ENCODE results near the gene HDDC2. TPM values are rescaled to one million over a fixed set of nuclear protein-coding genes. Genes with fewer than 3 reads are reported as not detected.

HDDC2 gene
- total RNA-seq, result 100 to 1,000 TPM in 1 of 2 experiments, 10 to 100 TPM in 1; 99.9 to 105 TPM
- polyA plus RNA-seq, result 108 TPM

- Mint-ChIP-seq H3K27me3 (peaks cover 0 to 20% of the 10 kb centered on the region in 2 donors), H3K9me3 (no peaks in the 10 kb centered on the region), H3K4me3 (peak within 1 kb of the TSS; percentile 88 to 98 (median 94)), H3K27ac (peak within 1 kb of the TSS; percentile 64 to 98 (median 94)), H3K36me3 (peaks cover 5 to 38% (median 18%) of the 10 kb centered on the region in 3 donors), H3K4me1 (peaks cover 54 to 63% (median 59%) of the 10 kb centered on the region in 3 donors)
- ChIA-PET POLR2A (interaction anchor here (0.7 to 1.4 kb wide), 4 partner anchors 477 to 685 kb away, joined by 3 to 4 read pairs (median 3); partner anchors contain the start of gene TRMT11), CTCF (interaction anchor here (1.1 to 2.6 kb wide), 4 partner anchors 9 to 479 kb away, joined by 3 to 22 read pairs (median 4); no protein-coding TSS in a partner anchor)
- Histone ChIP-seq H3K4me3 (ENCODE audit: low read length) (peak within 1 kb of the TSS; percentile 62), H3K36me3 (ENCODE audit: insufficient read depth, low read length) (peaks cover 5% of the 10 kb centered on the region), H3K27ac (ENCODE audit: low read depth, low read length) (peak within 1 kb of the TSS; percentile 82), H3K9me3 (ENCODE audit: low read length) (no peaks in the 10 kb centered on the region), H3K4me1 (ENCODE audit: insufficient read depth, low read length) (peaks cover 41% of the 10 kb centered on the region), H3K27me3 (ENCODE audit: insufficient read depth, low read length, poor library complexity, severe bottlenecking) (no peaks in the 10 kb centered on the region)
- peak; percentile 30 to 56 (median 38) for DNase-seq
Observed at GRCh38 chr6:125301435-125302391, at the start of gene HDDC2. Gene HDDC2, minus strand, starts transcription at chr6:125301967. Its CDS starts 35 bp downstream, at chr6:125301932.

GRCh38 chr6:125346926-125347563 lies 45.3 kb upstream of the HDDC2 start:
- no peak overlapping the region for H3K27ac ChIP-seq (ENCODE audit: low read depth, low read length)
- Mint-ChIP-seq H3K27ac (no peak overlapping the region), H3K9me3 (no peaks in the 10 kb centered on the region), H3K4me1 (no peaks in the 10 kb centered on the region), H3K4me3 (no peak overlapping the region), H3K36me3 (no peaks in the 10 kb centered on the region), H3K27me3 (peaks cover 0 to 18% of the 10 kb centered on the region in 2 donors)
- H3K4me1 ChIP-seq (ENCODE audit: insufficient read depth, low read length), result no peaks in the 10 kb centered on the region
- CTCF ChIA-PET, result interaction anchor here (1.4 kb wide), 1 partner anchor 36 kb away, joined by 3 read pairs; no protein-coding TSS in a partner anchor
- H3K4me3 ChIP-seq (ENCODE audit: low read length), result no peak overlapping the region
- no peaks in the 10 kb centered on the region for H3K9me3 ChIP-seq (ENCODE audit: low read length)
- POLR2A ChIA-PET, result no interaction called here
- no peak for DNase-seq
- peaks cover 6% of the 10 kb centered on the region for H3K27me3 ChIP-seq (ENCODE audit: insufficient read depth, low read length, poor library complexity, severe bottlenecking)
- H3K36me3 ChIP-seq (ENCODE audit: insufficient read depth, low read length), result no peaks in the 10 kb centered on the region

GRCh38 chr6:125346201-125346925 lies 44.6 kb upstream of the HDDC2 start:
- peaks cover 0 to 15% of the 10 kb centered on the region in 2 donors for H3K27me3 Mint-ChIP-seq
- H3K4me3 Mint-ChIP-seq, result peak overlapping the region in 1 of 7 donors; percentile 20

GRCh38 chr6:125341460-125341859 lies 39.7 kb upstream of the HDDC2 start:
- Mint-ChIP-seq H3K4me3 (no peak overlapping the region), H3K27me3 (peaks cover 0 to 23% of the 10 kb centered on the region in 2 donors), H3K27ac (no peak overlapping the region), H3K36me3 (no peaks in the 10 kb centered on the region), H3K9me3 (no peaks in the 10 kb centered on the region), H3K4me1 (no peaks in the 10 kb centered on the region)
- ChIA-PET POLR2A (no interaction called here), CTCF (no interaction called here)
- no peaks in the 10 kb centered on the region for H3K9me3 ChIP-seq (ENCODE audit: low read length)
- H3K36me3 ChIP-seq (ENCODE audit: insufficient read depth, low read length), result no peaks in the 10 kb centered on the region
- no peak for DNase-seq
- H3K4me1 ChIP-seq (ENCODE audit: insufficient read depth, low read length), result no peaks in the 10 kb centered on the region
- no peak overlapping the region for H3K4me3 ChIP-seq (ENCODE audit: low read length)
- peaks cover 6% of the 10 kb centered on the region for H3K27me3 ChIP-seq (ENCODE audit: insufficient read depth, low read length, poor library complexity, severe bottlenecking)
- no peak overlapping the region for H3K27ac ChIP-seq (ENCODE audit: low read depth, low read length)

More at GRCh38 chr6:125346201-125346925, 44.6 kb upstream of the HDDC2 start:
- Histone ChIP-seq H3K36me3 (ENCODE audit: insufficient read depth, low read length) (no peaks in the 10 kb centered on the region), H3K4me3 (ENCODE audit: low read length) (no peak overlapping the region), H3K4me1 (ENCODE audit: insufficient read depth, low read length) (no peaks in the 10 kb centered on the region), H3K9me3 (ENCODE audit: low read length) (no peaks in the 10 kb centered on the region), H3K27me3 (ENCODE audit: insufficient read depth, low read length, poor library complexity, severe bottlenecking) (peaks cover 6% of the 10 kb centered on the region), H3K27ac (ENCODE audit: low read depth, low read length) (no peak overlapping the region)
- no peak for DNase-seq
- no peaks in the 10 kb centered on the region for H3K9me3 Mint-ChIP-seq
- no peaks in the 10 kb centered on the region for H3K36me3 Mint-ChIP-seq
- H3K27ac Mint-ChIP-seq, result no peak overlapping the region
- H3K4me1 Mint-ChIP-seq, result no peaks in the 10 kb centered on the region
- ChIA-PET POLR2A (no interaction called here), CTCF (interaction anchor here (1.4 kb wide), 1 partner anchor 35 kb away, joined by 3 read pairs; no protein-coding TSS in a partner anchor)

GRCh38 chr6:125340991-125341390 lies 39.2 kb upstream of the HDDC2 start:
- no peaks in the 10 kb centered on the region for H3K36me3 ChIP-seq (ENCODE audit: insufficient read depth, low read length)
- ChIA-PET POLR2A (no interaction called here), CTCF (no interaction called here)
- no peak for DNase-seq
- Mint-ChIP-seq H3K9me3 (no peaks in the 10 kb centered on the region), H3K4me3 (no peak overlapping the region), H3K27ac (no peak overlapping the region), H3K27me3 (peaks cover 0 to 25% of the 10 kb centered on the region in 2 donors), H3K36me3 (no peaks in the 10 kb centered on the region), H3K4me1 (no peaks in the 10 kb centered on the region)
- H3K9me3 ChIP-seq (ENCODE audit: low read length), result no peaks in the 10 kb centered on the region
- H3K4me3 ChIP-seq (ENCODE audit: low read length), result no peak overlapping the region
- H3K4me1 ChIP-seq (ENCODE audit: insufficient read depth, low read length), result no peaks in the 10 kb centered on the region
- H3K27me3 ChIP-seq (ENCODE audit: insufficient read depth, low read length, poor library complexity, severe bottlenecking), result peaks cover 6% of the 10 kb centered on the region
- no peak overlapping the region for H3K27ac ChIP-seq (ENCODE audit: low read depth, low read length)

- Histone ChIP-seq H3K27me3 (ENCODE audit: insufficient read depth, low read length, poor library complexity, severe bottlenecking) (peaks cover under 1% of the 10 kb centered on the region), H3K36me3 (ENCODE audit: insufficient read depth, low read length) (no peaks in the 10 kb centered on the region), H3K9me3 (ENCODE audit: low read length) (no peaks in the 10 kb centered on the region), H3K4me3 (ENCODE audit: low read length) (no peak overlapping the region), H3K27ac (ENCODE audit: low read depth, low read length) (no peak overlapping the region), H3K4me1 (ENCODE audit: insufficient read depth, low read length) (no peaks in the 10 kb centered on the region)
- DNase-seq, result no peak
- H3K27ac Mint-ChIP-seq, result no peak overlapping the region
- H3K27me3 Mint-ChIP-seq, result peaks cover 5 to 32% of the 10 kb centered on the region in 2 donors
- no peak overlapping the region for H3K4me3 Mint-ChIP-seq
- H3K36me3 Mint-ChIP-seq, result no peaks in the 10 kb centered on the region
- H3K9me3 Mint-ChIP-seq, result no peaks in the 10 kb centered on the region
- CTCF ChIA-PET, result no interaction called here
- H3K4me1 Mint-ChIP-seq, result no peaks in the 10 kb centered on the region
- POLR2A ChIA-PET, result no interaction called here
Observed at GRCh38 chr6:125340175-125340835, 38.5 kb upstream of the HDDC2 start.

- no peak for DNase-seq
- H3K36me3 Mint-ChIP-seq, result no peaks in the 10 kb centered on the region
- H3K9me3 ChIP-seq (ENCODE audit: low read length), result no peaks in the 10 kb centered on the region
- no peaks in the 10 kb centered on the region for H3K27me3 ChIP-seq (ENCODE audit: insufficient read depth, low read length, poor library complexity, severe bottlenecking)
- H3K4me3 ChIP-seq (ENCODE audit: low read length), result no peak overlapping the region
- H3K27me3 Mint-ChIP-seq, result peaks cover 5 to 34% of the 10 kb centered on the region in 2 donors
- no peaks in the 10 kb centered on the region for H3K4me1 Mint-ChIP-seq
- no peaks in the 10 kb centered on the region for H3K36me3 ChIP-seq (ENCODE audit: insufficient read depth, low read length)
- POLR2A ChIA-PET, result no interaction called here
- H3K27ac Mint-ChIP-seq, result no peak overlapping the region
- no peak overlapping the region for H3K27ac ChIP-seq (ENCODE audit: low read depth, low read length)
- H3K4me1 ChIP-seq (ENCODE audit: insufficient read depth, low read length), result no peaks in the 10 kb centered on the region
- no peaks in the 10 kb centered on the region for H3K9me3 Mint-ChIP-seq
- CTCF ChIA-PET, result no interaction called here
- no peak overlapping the region for H3K4me3 Mint-ChIP-seq
Observed at GRCh38 chr6:125339653-125340052, 37.9 kb upstream of the HDDC2 start.
